HepG2 (cell line): ENCODE measurements around the gene RPS6KA2. TPM values are rescaled to one million over a fixed set of nuclear protein-coding genes. Genes with fewer than 3 reads are reported as not detected.

Source experiments
- AGO1 ChIP-seq: fragments of 200-400 bp; formaldehyde crosslinking; IDR thresholded peaks from 2 replicates; pipeline ENCODE4 v1.6.1; 2017; ENCODE audit warnings: mild to moderate bottlenecking, low read depth, low read length, moderate library complexity; ENCODE audit not compliant: poor library complexity, severe bottlenecking
- CCAR2 ChIP-seq: fragments of 200-400 bp; formaldehyde crosslinking; optimal IDR thresholded peaks from 2 replicates; pipeline ENCODE3; 2018; ENCODE audit warnings: low read depth, mild to moderate bottlenecking, low read length, moderate library complexity
- CREM ChIP-seq, 2 experiments: sonication (generic) in 1 of 2; formaldehyde crosslinking in 1 of 2; IDR thresholded peaks; 2 replicates each; pipeline versions ENCODE4 v1.4.0 to v1.6.1; 2016 to 2020; ENCODE audit warnings: antibody characterized with exemption in 1 of 2, mild to moderate bottlenecking in 1 of 2, missing genetic modification reagents in 1 of 2
- CSRNP2 ChIP-seq: sonication (generic); formaldehyde crosslinking; conservative IDR thresholded peaks from 2 replicates; pipeline ENCODE4 v1.8.0; 2022; ENCODE audit warnings: low read depth, missing genetic modification reagents
- HNRNPUL1 ChIP-seq: fragments of 200-400 bp; formaldehyde crosslinking; IDR thresholded peaks from 2 replicates; pipeline ENCODE4 v1.6.1; 2017; ENCODE audit warnings: low read depth, mild to moderate bottlenecking, low read length, moderate library complexity
- KAT2B ChIP-seq: fragments of 150-350 bp; IDR thresholded peaks from 2 replicates; pipeline ENCODE4 v1.6.1; 2014; ENCODE audit warnings: low read depth, low read length, borderline replicate concordance
- MYPOP ChIP-seq: sonication (generic); formaldehyde crosslinking; IDR thresholded peaks from 2 replicates; pipeline ENCODE4 v1.8.1; 2023; ENCODE audit warnings: mild to moderate bottlenecking, moderate library complexity, missing genetic modification reagents
- PAX8 ChIP-seq: sonication (generic); formaldehyde crosslinking; IDR thresholded peaks from 2 replicates; pipeline ENCODE4 v1.8.0; 2022; ENCODE audit warnings: mild to moderate bottlenecking, missing genetic modification reagents, borderline replicate concordance
- PHF5A ChIP-seq: IDR thresholded peaks from one replicate; pipeline ENCODE4 v1.6.1; 2018; ENCODE audit warnings: low read depth, missing genetic modification reagents; ENCODE audit not compliant: unreplicated experiment
- PRPF4 ChIP-seq: fragments of 200-400 bp; formaldehyde crosslinking; IDR thresholded peaks from 2 replicates; pipeline ENCODE4 v1.6.1; 2016; ENCODE audit warnings: low read length, low read depth; ENCODE audit not compliant: poor library complexity, severe bottlenecking
- STAT5B ChIP-seq: sonication (generic); formaldehyde crosslinking; IDR thresholded peaks from 2 replicates; pipeline ENCODE4 v1.4.0; 2020; ENCODE audit warnings: missing genetic modification reagents
- ZFYVE20 ChIP-seq: sonication (generic); formaldehyde crosslinking; IDR thresholded peaks from 2 replicates; pipeline ENCODE4 v1.8.0; 2023; ENCODE audit warnings: low read depth, mild to moderate bottlenecking, moderate library complexity, missing genetic modification reagents, borderline replicate concordance
- ZNF430 ChIP-seq: sonication (generic); formaldehyde crosslinking; IDR thresholded peaks from 2 replicates; pipeline ENCODE4 v1.9.0; 2021; ENCODE audit warnings: mild to moderate bottlenecking, missing genetic modification reagents
- ZNF563 ChIP-seq: sonication (generic); formaldehyde crosslinking; IDR thresholded peaks from 2 replicates; pipeline ENCODE4 v1.8.0; 2022; ENCODE audit warnings: mild to moderate bottlenecking, moderate library complexity, missing genetic modification reagents
- ZNF570 ChIP-seq: sonication (generic); formaldehyde crosslinking; IDR thresholded peaks from 2 replicates; pipeline ENCODE4 v1.4.0; 2020; ENCODE audit warnings: mild to moderate bottlenecking, missing genetic modification reagents, borderline replicate concordance
- ZNF782 ChIP-seq: sonication (generic); formaldehyde crosslinking; IDR thresholded peaks from 2 replicates; pipeline ENCODE4 v1.4.0; 2020; ENCODE audit warnings: missing genetic modification reagents, mild to moderate bottlenecking, borderline replicate concordance
- ZNF788 ChIP-seq: sonication (generic); formaldehyde crosslinking; IDR thresholded peaks from 2 replicates; pipeline ENCODE4 v1.5.0; 2020; ENCODE audit warnings: mild to moderate bottlenecking, missing genetic modification reagents, borderline replicate concordance
- polyA plus RNA-seq, 8 experiments: library from polyadenylated mRNA; depleted of rRNA in 3 of 8; stranded (reverse) in 7 of 8; unstranded in 1 of 8; fragments of >200 nt; fragmentation: Illumina TruSeq in 4 of 8; extraction: Trizol in 4 of 8; gene quantifications; 2 replicates each; pipeline versions ENCODE4 v1.2.1 to v1.2.3, GENCODE V29; 2011 to 2016; ENCODE audit warnings: low read depth in 4 of 8, missing spikeins in 1 of 8, mixed read lengths in 1 of 8; ENCODE audit not compliant: insufficient read depth in 1 of 8
- total RNA-seq, 5 experiments: library from RNA; depleted of rRNA; stranded (reverse); fragments of >200 nt; fragmentation: Illumina TruSeq; extraction: Trizol; gene quantifications; 2 replicates each; pipeline ENCODE4 v1.2.3, GENCODE V29; 2016; ENCODE audit warnings: low read depth in 1 of 5
- TF ChIP-seq, protein P1 (sequence below): sonication (generic); formaldehyde crosslinking; IDR thresholded peaks from 2 replicates; pipeline ENCODE4 v1.5.0; 2020; ENCODE audit warnings: missing genetic modification reagents
- TF ChIP-seq, protein P2 (sequence below), 2 experiments: sonication (generic) in 1 of 2; formaldehyde crosslinking in 1 of 2; IDR thresholded peaks; 2 replicates each; pipeline versions ENCODE4 v1.5.1 to v1.6.1; 2011 to 2020; ENCODE audit warnings: borderline replicate concordance in 1 of 2, low read depth in 1 of 2, low read length in 1 of 2, mild to moderate bottlenecking in 1 of 2, missing genetic modification reagents in 1 of 2, moderate library complexity in 1 of 2
- TF ChIP-seq, protein P3 (sequence below): sonication (generic); formaldehyde crosslinking; IDR thresholded peaks from 2 replicates; pipeline ENCODE4 v1.4.0; 2020; ENCODE audit warnings: low read depth, mild to moderate bottlenecking, missing genetic modification reagents

Gene RPS6KA2
- total and polyA plus RNA-seq, 2 of the 13 experiments (the other 11 are each of a cell fraction or from before 2014, with no cell fraction given) = 0.22 to 0.38 TPM

DNA sequence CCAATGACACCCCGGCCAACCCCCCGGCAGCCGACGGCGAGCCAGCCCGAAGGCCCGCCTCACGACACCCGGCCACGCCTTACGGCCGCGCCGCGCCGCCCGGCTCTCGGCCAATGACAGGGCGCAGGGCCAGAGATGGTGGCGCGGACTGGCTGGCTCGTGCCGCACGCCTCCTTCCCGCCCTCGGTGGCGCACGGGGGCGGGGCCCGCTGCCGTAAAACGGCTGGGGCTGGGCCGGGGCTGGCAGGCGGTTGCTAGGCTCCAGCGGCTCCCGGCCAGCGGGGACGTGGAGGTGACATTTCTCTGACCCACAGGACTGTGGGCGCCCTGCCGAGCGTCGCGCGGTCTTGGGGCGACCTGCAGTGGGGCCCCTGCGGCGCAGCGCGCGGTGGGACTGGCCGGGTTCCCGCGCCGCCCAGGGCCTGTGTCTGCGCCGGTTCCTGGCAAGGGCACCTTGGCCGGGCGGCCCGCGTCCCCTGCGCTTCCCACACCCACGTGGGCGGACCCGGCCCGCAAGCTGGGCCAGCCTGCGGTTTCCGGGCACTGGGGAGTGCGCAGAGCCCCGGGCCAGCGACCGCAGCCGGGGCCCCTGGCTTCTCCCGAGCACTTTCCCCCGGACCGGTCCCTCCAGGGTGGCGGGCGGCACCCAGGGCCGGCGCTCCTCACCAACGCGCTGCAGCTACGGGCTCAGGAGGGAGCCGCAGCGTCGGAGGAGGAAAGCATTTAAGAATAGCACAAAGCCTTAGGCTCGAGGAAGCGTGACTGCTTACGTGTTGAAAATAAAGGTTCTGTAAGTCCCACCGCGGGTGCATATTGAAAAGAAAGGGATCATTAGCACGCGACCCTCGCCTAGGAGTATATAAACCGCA lies 243.9 kb downstream of the RPS6KA2 start, which contains the start of gene MPC1 (continued):
- TF ChIP-seq MYPOP (CRISPR knock-in tag) = peak; percentile 90
- TF ChIP-seq ZNF782 (CRISPR knock-in tag) = no peak
- no peak for TF ChIP-seq PRPF4
- no peak; the same call in 1 of the 2 replicates for TF ChIP-seq CSRNP2 (CRISPR knock-in tag)
- no peak for TF ChIP-seq CCAR2
- peak; percentile 67; the same call in 1 of the 2 replicates for TF ChIP-seq ZNF788 (CRISPR knock-in tag)
- TF ChIP-seq HNRNPUL1 = peak; percentile 64; the same call in 1 of the 2 replicates
- TF ChIP-seq, protein P1, sequence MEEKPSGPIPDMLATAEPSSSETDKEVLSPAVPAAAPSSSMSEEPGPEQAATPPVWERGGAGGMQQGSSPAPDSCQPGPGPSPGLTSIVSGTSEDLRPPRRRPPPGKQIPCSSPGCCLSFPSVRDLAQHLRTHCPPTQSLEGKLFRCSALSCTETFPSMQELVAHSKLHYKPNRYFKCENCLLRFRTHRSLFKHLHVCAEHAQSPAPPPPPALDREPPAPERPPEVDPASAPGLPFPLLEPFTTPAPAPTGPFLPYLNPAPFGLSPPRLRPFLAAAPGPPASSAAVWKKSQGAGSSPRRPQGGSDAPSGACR (CRISPR knock-in tag) = peak; percentile 28; the same call in 1 of the 2 replicates
- peak; percentile 54 for TF ChIP-seq AGO1
- TF ChIP-seq STAT5B (CRISPR knock-in tag) = no peak
- TF ChIP-seq ZNF570 (CRISPR knock-in tag) = no peak
- peak; percentile 99 for TF ChIP-seq ZNF430 (CRISPR knock-in tag)
- no peak for TF ChIP-seq CREM (IDR thresholded peaks at IDR 0.05)
- TF ChIP-seq CREM (CRISPR knock-in tag; IDR thresholded peaks at IDR 0.05) = no peak
- TF ChIP-seq ZFYVE20 (CRISPR knock-in tag) = peak; percentile 90; the same call in 1 of the 2 replicates
- peak; percentile 50 for TF ChIP-seq PHF5A
- TF ChIP-seq, protein P2, sequence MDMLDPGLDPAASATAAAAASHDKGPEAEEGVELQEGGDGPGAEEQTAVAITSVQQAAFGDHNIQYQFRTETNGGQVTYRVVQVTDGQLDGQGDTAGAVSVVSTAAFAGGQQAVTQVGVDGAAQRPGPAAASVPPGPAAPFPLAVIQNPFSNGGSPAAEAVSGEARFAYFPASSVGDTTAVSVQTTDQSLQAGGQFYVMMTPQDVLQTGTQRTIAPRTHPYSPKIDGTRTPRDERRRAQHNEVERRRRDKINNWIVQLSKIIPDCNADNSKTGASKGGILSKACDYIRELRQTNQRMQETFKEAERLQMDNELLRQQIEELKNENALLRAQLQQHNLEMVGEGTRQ (IDR thresholded peaks at IDR 0.05; ENCODE audit: low read depth, low read length) = 0 out of 2 replicates have a peak, but pooled peaks have one; percentile 34
- TF ChIP-seq, protein P2 (CRISPR knock-in tag; IDR thresholded peaks at IDR 0.05; ENCODE audit: borderline replicate concordance) = 0 out of 2 replicates have a peak, but pooled peaks have one; percentile 1
- no peak for TF ChIP-seq KAT2B
- TF ChIP-seq, protein P3, sequence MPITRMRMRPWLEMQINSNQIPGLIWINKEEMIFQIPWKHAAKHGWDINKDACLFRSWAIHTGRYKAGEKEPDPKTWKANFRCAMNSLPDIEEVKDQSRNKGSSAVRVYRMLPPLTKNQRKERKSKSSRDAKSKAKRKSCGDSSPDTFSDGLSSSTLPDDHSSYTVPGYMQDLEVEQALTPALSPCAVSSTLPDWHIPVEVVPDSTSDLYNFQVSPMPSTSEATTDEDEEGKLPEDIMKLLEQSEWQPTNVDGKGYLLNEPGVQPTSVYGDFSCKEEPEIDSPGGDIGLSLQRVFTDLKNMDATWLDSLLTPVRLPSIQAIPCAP (CRISPR knock-in tag) = 0 out of 2 replicates have a peak, but pooled peaks have one; percentile 56
- TF ChIP-seq PAX8 = no peak
- TF ChIP-seq ZNF563 (CRISPR knock-in tag) = peak; percentile 54
